GM20431 (cell line): ENCODE results near the gene PKD2L1.

Source experiments
- in situ Hi-C: fragments of 300-500 bp; cut with MseI, MboI; formaldehyde crosslinking; loops from one replicate; pipeline ENCODE4 v1.15.0; 2020; ENCODE audit warnings: low sequenced_read_pairs; ENCODE audit not compliant: unreplicated experiment

Gene PKD2L1

DNA sequence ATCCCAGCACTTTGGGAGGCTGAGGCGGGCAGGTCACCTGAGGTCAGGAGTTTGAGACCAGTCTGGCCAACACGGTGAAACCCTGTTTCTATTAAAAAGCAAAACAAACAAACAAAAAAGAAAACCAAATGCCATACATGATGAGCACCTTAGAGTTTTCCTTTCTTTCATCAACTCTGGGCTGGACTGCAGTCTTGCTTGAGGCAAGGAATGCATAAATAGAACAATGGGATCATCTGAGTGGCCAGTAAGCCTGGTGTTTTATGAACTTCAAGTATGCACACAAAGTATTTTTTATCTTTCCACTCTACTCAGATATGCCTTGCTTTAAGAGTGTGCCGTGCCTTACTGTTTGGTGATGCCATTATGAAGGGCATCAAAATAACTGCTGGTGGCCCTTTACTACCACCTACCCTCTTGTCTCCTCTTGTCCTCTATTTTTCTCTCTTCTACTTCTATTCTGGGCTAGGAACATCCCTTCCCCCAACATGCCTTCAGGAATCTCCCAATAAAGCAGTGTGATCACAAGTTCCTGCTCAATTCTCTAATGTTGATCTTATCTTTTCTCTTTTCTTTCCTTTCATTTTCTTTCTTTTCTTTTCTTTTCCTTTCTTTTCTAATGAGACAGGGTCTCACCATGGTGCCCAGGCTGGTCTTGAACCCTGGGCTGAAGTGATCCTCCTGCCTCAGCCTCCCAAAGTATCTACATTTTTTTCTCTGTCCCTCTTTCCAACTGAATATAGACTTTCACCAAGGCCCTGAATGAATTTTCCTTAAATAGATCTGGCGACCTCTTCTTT, 27.2 kb upstream of the PKD2L1 start:
- in situ Hi-C loops = no loop called here

DNA sequence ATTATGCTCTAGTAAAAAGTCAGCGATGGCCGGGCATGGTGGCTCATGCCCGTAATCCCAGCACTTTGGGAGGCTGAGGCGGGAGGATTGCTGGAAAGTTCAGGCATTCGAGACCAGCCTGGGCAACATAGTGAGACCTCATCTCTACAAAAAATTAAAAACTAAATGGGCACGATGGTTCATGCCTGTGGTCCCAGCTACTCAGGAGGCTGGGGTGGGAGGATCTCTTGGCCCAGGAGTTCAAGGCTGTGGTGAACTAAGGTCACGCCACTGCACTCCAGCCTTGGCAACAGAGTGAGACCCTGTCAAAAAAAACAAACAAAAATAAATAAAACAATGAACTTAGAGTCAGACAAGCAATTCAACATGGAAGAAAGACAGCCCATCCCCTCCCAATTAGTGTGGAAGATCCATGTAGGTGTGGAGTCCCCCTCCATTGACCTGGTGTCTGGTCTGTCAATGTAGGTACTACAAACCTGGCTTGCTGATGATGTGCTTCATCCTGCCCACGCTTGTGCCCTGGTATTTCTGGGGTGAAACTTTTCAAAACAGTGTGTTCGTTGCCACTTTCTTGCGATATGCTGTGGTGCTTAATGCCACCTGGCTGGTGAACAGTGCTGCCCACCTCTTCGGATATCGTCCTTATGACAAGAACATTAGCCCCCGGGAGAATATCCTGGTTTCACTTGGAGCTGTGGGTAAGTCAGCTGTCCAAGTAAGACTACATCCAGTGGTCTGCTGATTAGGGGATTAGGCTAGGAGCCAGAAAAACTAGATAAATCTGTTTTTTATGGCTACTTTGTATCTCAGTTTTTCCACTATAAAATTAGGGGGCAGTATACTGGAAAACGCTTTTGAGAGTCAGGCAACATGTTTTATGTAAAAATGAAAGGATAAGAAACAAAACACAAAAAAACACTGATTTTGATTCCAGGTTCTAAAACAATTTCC, 26.3 kb upstream of the PKD2L1 start:
- in situ Hi-C loops = no loop called here

DNA sequence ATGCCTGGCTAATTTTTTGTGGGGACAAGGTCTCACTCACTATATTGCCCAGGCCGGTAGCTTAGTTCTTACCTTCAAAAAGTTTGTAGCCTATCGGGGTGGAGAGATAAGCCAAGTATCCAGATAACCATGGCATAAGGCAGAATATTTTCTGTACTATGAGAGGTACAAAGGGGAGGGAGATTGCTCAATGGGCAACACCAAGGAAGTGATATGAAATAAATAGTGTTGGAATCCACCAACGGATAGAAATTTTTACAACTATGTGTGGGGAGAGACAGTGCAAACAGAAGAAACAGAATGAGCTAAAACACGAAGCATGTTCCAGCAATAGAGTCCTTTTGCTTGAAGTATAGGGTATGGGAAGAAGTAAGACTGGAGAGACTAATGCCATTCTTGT, 25.1 kb upstream of the PKD2L1 start:
- in situ Hi-C loops = no loop called here

DNA sequence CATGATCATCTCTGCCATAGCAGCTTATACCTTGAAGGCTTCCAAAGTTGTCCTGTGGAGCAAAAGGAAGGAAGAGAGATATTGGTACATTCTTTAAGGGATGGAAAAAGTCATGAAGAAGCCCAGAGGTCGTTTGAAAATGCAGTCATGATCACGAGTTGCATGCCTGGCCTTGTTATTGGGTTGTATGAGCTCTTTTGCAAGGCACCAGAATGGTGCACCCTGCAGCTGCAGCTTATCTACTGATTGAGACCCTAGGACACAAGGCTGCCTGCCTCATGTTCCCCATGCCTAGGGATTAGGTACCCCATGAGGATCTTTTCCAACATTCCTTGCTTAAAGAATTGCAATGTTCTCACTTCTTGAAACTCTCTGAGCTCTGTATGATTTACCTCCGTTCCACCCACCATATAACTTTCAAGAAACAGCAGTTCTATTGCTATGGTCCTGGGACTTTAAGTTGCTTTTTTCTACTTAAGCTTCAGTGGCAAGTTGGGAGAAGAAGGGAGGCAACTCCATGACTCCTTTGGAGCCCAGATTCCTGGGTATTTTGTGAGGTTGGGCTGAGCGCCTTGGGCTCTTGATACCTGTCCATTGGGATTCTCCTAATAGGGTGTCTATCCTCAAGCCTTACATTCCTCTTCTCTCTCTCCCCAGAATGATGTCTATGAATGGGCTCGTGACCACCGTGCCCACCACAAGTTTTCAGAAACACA, 23.9 kb upstream of the PKD2L1 start:
- in situ Hi-C loops = no loop called here

DNA sequence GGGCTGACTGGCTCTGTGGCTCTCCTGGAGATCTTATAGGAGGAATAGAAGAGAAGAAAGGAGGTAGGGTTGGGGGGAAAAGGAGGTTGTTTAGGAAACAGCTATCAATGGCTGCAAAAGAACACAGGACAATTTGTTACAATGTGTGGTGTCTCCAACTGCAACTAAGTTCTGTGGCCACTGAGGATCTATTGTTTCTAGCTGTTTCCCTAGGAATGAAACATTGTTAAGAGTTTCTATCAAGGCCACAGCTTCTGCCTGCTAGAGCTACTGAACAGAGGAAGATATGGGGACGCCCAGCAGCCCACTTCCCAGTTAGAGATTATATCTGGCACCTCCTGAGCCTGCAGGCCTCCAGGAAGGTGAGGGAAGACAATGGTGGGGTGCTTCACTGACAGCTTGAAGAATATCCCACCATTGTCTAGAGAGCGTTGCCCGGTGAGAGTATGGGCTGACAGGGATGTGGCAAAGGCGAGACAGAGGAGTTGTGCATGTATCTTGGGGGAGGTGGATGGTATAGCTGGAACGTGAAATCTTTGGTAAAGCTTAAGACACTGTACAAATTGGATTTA, 21.0 kb upstream of the PKD2L1 start:
- in situ Hi-C loops = no loop called here

DNA sequence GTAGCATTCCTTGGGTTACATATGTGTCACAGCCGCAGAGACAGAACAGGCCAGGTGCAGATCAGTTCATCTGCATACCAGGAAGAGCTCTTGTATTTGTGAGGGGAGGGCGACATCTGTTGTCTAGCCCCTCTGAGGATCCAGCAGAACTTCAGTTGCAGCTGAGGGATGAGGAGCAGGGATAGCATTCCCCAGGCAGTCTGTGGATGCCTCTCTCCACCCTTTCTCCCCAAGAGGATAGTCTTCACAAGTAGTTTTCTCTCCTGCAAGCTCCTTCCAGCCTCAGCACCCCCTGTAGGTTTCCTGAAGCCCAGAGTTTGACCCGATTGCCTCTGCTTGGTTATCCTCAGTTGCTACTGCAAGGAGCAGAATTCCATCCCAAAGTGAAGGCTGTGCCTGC, 19.6 kb upstream of the PKD2L1 start:
- in situ Hi-C loops = no loop called here

DNA sequence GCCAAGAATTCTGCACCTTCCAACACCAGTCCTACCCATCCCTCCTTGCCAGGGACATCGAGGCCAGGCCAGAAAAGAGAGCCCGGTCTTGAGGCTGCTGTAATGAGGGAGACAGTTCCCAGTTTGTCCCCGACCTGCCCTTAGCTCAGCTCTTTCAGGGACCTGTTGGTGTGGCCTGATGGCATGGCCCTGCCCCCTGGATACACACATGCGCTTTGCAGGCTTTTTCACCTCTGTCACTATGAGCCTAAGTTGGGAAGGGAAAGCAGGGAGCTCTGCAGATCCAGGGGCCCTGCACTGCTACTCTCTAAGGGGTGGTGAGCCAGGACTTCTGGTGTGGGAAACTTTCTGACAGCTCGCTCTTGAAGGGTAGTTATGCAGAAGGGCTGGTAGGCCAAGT, 19.1 kb upstream of the PKD2L1 start:
- in situ Hi-C loops = no loop called here

DNA sequence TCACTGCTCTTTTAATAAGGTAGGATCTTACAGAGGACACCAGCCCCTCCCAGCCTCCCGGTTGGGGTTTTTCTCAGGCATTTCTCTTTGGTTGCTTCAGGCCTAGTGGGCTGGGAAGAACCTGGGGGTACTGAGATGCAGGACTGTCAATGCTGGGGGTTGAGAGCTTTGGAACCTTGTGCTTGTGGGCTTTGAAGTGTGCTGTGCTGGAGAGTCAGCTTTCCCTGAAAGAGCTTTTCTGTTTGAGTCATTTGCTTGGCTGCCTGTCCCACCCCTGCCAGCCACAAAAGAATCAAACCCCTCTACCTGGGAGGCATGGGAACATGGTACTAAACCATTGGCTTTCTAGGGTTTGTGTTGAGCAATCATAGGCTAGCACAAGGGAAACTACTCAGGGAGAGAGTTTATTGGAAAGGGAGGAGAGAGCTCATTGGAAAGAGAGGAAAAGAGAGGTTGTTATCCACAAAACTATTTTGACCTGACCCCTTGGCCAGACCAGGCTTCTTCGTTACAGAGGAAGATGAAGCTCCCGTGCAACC, 18.4 kb upstream of the PKD2L1 start:
- in situ Hi-C loops = no loop called here

DNA sequence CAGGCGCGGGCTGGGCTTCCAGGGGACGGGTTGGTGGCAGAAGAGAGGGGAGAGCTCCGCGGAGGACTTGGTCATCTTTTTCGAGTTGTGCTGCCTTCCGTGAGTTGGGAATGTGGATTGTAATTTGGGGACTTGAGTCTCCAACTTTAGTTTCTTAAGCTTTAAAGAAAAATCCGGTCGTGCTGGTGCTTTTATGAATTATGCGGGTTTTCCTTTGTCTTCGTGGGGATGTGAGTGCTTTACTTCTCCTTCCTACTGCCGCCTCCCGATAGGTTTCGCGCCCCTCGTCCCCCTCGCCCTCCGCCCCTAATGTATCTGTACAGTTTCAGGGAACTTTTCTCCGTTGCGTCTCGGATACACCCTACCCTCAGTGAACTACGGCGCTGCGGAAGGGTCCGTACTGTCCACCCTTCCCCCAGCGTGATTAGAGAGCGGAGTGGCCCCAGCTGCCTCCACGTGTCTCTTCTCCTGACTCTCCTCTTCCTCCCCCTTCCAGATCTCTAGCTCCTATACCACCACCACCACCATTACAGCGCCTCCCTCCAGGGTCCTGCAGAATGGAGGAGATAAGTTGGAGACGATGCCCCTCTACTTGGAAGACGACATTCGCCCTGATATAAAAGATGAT, 17.7 kb upstream of the PKD2L1 start:
- in situ Hi-C loops = no loop called here

DNA sequence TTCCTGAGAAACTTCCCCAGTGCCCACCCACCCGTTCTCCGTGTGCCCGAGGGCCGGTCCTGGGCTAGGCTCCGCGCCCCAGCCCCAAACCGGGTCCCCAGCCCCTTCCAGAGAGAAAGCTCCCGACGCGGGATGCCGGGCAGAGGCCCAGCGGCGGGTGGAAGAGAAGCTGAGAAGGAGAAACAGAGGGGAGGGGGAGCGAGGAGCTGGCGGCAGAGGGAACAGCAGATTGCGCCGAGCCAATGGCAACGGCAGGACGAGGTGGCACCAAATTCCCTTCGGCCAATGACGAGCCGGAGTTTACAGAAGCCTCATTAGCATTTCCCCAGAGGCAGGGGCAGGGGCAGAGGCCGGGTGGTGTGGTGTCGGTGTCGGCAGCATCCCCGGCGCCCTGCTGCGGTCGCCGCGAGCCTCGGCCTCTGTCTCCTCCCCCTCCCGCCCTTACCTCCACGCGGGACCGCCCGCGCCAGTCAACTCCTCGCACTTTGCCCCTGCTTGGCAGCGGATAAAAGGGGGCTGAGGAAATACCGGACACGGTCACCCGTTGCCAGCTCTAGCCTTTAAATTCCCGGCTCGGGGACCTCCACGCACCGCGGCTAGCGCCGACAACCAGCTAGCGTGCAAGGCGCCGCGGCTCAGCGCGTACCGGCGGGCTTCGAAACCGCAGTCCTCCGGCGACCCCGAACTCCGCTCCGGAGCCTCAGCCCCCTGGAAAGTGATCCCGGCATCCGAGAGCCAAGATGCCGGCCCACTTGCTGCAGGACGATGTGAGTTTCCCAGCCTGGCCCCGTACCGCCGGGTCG, 16.9 kb upstream of the PKD2L1 start, which contains the start of gene SCD:
SCD (plus strand) TSS at position 469 of the 803 bp plus-strand sequence; CDS start at position 741, 272 bp downstream.
- in situ Hi-C loops = no loop called here

DNA sequence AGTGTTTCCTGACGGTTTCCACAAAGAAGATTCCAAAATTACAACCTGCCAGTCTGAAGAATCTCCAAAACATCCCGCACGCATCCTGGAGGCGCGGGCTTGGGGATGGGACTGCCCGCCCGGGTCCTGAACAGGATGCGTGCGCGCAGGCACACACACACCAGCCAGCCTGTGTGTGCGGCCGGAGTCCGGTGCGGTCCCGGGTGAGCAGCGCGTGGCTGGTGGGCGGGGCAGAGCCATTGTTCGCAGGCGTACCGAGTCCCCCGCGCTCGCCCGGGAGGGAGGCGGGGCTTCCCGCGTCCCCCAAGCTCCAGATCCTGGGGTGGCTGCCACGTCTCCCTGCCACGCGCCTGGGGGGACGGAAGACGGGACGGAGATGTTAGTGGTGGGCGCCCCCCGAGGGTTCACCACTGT, 16.3 kb upstream of the PKD2L1 start:
- in situ Hi-C loops = no loop called here

DNA sequence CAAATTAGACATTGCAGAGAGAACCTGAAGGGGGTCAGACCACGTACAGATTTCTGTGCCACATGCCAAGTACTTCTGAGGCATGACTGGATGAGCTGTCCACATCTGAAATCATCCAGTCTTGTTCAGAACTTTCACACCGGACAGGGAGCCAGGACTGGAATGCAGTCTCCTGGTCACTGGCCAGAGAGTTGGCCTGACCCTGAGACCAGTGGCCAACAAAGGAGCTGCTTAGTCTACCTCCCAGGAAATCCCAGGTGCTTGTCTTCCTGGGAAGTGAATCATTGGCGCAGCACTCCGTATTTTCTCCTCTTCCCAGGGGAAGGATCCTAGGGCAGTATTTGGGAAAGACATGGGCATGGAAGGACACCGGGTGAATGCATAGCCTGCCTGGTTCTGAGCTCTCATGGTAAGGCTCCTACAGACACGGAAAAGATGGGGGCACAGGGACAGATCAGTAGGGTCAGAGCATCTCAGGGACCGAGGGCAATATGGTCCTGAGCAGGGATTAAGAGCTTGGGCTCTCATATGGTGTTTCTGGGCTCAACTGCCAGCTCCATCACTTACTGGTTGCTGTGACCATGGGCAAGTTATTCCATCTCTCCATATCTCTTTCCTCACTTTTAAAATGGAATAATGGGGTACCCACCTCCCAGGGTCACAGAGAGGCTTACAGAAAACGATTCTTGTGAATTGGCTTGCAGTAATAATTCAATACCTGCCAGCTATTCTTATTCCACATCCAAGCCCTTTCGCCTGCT, 15.7 kb upstream of the PKD2L1 start:
- in situ Hi-C loops = no loop called here

DNA sequence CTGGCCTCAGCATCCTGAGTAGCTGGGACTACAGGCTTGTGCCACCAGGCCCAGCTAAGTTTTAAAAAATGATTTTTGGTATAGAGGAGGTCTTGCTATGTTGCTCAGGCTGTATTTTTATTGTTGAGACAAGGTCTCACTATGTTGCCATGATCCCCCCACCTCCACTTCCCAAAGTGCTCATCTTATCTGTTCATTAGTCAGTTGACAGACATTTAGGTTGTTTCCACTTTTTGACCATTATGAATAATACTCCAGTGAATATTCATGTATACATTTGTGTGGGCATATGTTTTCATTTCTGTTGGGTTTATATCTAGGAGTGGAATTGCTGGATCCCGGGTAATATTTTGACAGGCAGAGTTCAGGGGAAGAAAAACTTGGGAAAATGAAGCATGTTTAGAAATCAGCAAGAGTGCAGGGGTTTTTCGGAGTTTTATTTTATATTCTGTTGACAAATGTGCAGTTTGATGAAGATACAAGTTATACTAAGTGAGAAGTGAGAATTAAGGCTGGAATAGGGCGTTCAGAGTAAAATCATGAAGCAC, 14.3 kb upstream of the PKD2L1 start:
- in situ Hi-C loops = loop anchor here (5.0 kb wide), 1 partner anchor 88 kb away; no protein-coding TSS in a partner anchor

DNA sequence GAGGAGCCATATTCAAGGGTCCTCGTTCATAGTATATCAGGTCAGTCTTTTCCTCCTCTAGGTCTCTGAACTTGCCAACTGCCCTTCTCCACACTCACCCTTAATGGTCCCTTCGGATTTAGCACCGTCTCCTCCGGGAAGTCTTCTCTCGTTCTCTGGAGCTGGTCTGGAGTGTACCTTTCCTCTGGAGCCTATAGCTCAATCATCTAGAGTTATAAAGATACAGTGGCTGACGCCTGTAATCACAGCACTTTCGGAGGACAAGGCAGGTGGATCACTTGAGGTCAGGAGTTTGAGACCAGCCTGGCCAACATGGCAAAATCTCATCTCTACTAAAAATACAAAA, 12.6 kb upstream of the PKD2L1 start:
- in situ Hi-C loops = loop anchor here (5.0 kb wide), 1 partner anchor 90 kb away; no protein-coding TSS in a partner anchor

DNA sequence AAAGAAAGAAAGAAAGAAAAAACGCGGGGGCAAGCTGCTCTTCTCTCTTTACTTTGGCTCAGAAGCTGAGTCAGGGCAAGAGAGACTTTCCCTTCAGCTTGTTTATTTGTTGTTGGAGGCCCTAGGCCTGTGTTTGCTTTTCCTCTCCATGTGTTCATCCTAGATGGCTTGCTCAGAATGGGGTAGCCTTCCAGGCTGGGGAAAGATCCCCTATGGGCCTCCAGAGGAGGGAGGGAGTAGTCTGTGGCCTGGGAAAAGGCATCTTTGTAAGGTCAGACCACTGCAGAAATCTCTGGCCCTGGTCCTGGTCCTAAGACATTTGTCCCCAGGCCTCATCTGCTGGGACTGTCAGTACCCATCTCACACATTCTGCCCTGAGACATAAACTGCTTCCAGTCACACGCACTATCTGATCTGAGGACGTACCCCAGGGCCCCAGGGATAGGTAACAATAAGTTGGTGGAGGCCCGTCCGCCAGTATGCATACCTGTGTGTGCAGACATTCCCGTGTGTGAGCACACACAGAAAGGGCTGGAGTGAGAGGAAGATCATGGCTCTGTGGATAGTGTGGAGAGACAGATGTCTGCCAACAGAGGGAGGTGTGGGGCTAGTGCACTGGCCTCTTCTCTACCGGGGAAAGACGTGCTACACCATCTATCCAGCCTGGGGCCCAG, 12.1 kb upstream of the PKD2L1 start:
- in situ Hi-C loops = loop anchor here (5.0 kb wide), 1 partner anchor 90 kb away; no protein-coding TSS in a partner anchor

DNA sequence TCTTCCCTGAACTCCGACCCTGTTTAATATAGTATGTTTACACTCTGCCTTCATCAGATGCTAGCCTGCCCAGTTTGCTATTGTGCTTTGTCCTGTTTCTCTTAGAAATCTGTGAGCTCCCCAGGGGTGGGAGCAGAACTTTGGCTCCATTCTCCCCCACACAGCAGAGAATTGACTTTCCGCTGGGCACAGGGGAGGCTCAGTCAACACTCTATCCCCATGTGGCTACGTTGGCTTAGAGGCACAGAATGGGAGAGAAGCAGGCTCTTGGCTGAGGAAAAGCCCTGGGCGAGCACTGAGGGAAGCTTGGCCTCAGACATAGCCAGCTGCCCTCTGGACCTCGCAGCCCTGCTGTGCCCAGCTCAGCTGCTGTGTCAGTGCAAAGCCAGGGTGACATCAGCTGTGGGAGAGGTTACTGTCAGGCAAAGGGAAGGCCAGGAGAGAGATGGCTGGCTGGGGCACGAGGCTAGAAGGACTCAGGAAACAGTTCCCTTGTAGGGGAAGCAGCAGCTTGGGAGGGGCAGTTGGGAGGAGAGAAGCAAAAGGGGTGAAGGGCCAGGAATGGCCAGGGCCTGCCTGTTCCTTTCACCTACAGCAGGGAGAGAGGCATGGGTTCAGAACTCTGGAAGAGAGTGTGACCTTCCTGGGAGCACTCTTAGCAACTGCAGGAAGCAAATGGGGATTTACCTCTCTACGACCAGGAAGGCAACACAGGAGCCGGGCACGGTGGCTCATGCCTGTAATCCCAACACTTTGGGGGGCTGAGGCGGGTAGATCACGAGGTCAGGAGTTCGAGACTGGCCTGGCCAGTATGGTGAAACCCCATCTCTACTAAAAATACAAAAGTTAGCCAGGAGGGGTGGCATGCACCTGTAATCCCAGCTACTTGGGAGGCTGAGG, 11.2 kb upstream of the PKD2L1 start:
- in situ Hi-C loops = loop anchor here (5.0 kb wide), 1 partner anchor 91 kb away; no protein-coding TSS in a partner anchor
